K562 (cell line): ENCODE data around the gene EMID1. TPM values are rescaled to one million over a fixed set of nuclear protein-coding genes. Genes with fewer than 3 reads are reported as not detected.
A peak's percentile ranks its signal among the peaks of the same experiment; 100 is the strongest.

Experiments
- ADNP ChIP-seq: fragments of 200-800 bp; sonication (Bioruptor generic); IDR thresholded peaks from 2 replicates; pipeline ENCODE4 v1.6.1; 2016; ENCODE audit warnings: missing genetic modification characterization, missing compliant biosample characterization
- FOS ChIP-seq: IDR thresholded peaks from 3 replicates; pipeline ENCODE4 v1.6.1; 2011; ENCODE audit not compliant: insufficient read length; ENCODE audit errors: extremely low read depth
- MTA3 ChIP-seq: fragments of 450-650 bp; formaldehyde crosslinking; IDR thresholded peaks from 2 replicates; pipeline ENCODE4 v1.6.1; 2017; ENCODE audit warnings: mild to moderate bottlenecking, borderline replicate concordance
- PHTF2 ChIP-seq: fragments of 250-450 bp; sonication (Bioruptor Pico); IDR thresholded peaks from 2 replicates; pipeline ENCODE4 v1.5.0; 2021; ENCODE audit warnings: mild to moderate bottlenecking
- RBM17 ChIP-seq: fragments of 200-400 bp; formaldehyde crosslinking; IDR thresholded peaks from 2 replicates; pipeline ENCODE4 v1.6.1; 2017; ENCODE audit warnings: low read depth, mild to moderate bottlenecking, low read length, borderline replicate concordance
- polyA plus RNA-seq, 8 experiments: library from polyadenylated mRNA; depleted of rRNA in 4 of 8; stranded (reverse) in 5 of 8; unstranded in 3 of 8; fragments of >200 nt; fragmentation: Nextera tagmentation in 2 of 8; fragmentation: Illumina TruSeq in 1 of 8; extraction: Ambion mirVana in 2 of 8; extraction: Trizol in 1 of 8; gene quantifications; 2 replicates each; pipeline versions ENCODE4 v1.2.1 to v1.2.3, GENCODE V29; 2011 to 2014; ENCODE audit warnings: inconsistent platforms in 1 of 8, missing spikeins in 1 of 8
- total RNA-seq, 7 experiments: library from RNA; depleted of rRNA in 6 of 7; stranded (reverse); fragments of >200 nt in 6 of 7; fragmentation: Illumina TruSeq in 2 of 7; extraction: Trizol in 2 of 7; gene quantifications; 2 replicates each; pipeline versions ENCODE4 v1.2.1 to v1.2.3, GENCODE V29; 2011 to 2021; ENCODE audit warnings: low replicate concordance in 1 of 7
- TF ChIP-seq, protein P1 (sequence below): fragments of 450-650 bp; formaldehyde crosslinking; IDR thresholded peaks from 2 replicates; pipeline ENCODE4 v1.4.0; 2020; ENCODE audit warnings: mild to moderate bottlenecking, moderate library complexity
- TF ChIP-seq, protein P2 (sequence below): sonication (generic); formaldehyde crosslinking; IDR thresholded peaks from 2 replicates; pipeline ENCODE4 v1.8.1; 2023; ENCODE audit warnings: missing genetic modification reagents, mild to moderate bottlenecking, borderline replicate concordance
- TF ChIP-seq, protein P3 (sequence below): fragments of 200-800 bp; sonication (Bioruptor generic); IDR thresholded peaks from 2 replicates; pipeline ENCODE4 v1.6.1; 2016; ENCODE audit warnings: missing genetic modification characterization, missing compliant biosample characterization
- TF ChIP-seq, protein P4 (sequence below): fragments of 250-450 bp; sonication (Bioruptor Pico); IDR thresholded peaks from 2 replicates; pipeline ENCODE4 v1.8.0; 2022; ENCODE audit warnings: inconsistent platforms
- TF ChIP-seq, protein P5 (sequence below): sonication (generic); formaldehyde crosslinking; IDR thresholded peaks from 2 replicates; pipeline ENCODE4 v1.8.0; 2022; ENCODE audit warnings: mild to moderate bottlenecking, missing genetic modification reagents

EMID1 gene
- total and polyA plus RNA-seq, 9 of the 15 experiments (the other 6 are each of a cell fraction or from before 2014, with no cell fraction given), result 0.15 to 7.2 (median 2.7) TPM

DNA sequence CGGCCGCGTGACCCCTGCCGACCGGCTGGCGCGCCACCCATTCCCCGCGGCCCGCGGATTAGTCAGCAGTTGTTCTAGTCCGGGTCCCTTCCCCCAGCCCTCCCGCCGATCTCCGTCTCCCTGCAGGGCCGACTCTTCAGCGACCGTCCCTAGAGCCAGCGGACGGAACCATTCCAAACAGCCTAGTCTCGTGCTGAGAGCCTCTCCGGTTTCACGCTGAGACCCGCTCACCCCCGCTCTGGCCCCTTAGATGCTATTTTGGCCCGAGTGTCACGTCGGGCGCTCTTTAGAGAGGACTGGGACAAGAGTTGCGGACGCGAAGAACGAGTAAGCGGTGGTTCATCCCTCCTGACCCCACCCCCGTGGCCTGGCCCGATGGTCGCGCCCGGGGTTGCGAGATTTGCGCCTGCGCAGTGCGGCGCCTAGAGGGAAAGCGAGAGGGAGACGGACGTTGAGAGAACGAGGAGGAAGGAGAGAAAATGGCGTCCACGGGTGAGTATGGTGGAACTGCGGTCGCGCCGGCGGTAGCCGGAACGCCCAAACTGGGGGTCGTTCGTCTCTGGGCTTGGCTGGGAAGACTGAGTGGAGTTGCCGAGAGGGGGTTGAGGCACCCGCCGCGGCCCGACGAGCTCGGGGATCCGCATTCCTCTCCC, 62.3 kb downstream of the EMID1 start, which contains the start of the genes EWSR1 and RHBDD3 (continued):
- TF ChIP-seq FOS (no peak), MTA3 (peak; percentile 40; the same call in 1 of the 2 replicates), ADNP (tag) (no peak), PHTF2 (CRISPR knock-in tag) (no peak), RBM17 (no peak)
- TF ChIP-seq, protein P1, sequence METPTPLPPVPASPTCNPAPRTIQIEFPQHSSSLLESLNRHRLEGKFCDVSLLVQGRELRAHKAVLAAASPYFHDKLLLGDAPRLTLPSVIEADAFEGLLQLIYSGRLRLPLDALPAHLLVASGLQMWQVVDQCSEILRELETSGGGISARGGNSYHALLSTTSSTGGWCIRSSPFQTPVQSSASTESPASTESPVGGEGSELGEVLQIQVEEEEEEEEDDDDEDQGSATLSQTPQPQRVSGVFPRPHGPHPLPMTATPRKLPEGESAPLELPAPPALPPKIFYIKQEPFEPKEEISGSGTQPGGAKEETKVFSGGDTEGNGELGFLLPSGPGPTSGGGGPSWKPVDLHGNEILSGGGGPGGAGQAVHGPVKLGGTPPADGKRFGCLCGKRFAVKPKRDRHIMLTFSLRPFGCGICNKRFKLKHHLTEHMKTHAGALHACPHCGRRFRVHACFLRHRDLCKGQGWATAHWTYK (CRISPR knock-in tag), result no peak
- TF ChIP-seq, protein P2, sequence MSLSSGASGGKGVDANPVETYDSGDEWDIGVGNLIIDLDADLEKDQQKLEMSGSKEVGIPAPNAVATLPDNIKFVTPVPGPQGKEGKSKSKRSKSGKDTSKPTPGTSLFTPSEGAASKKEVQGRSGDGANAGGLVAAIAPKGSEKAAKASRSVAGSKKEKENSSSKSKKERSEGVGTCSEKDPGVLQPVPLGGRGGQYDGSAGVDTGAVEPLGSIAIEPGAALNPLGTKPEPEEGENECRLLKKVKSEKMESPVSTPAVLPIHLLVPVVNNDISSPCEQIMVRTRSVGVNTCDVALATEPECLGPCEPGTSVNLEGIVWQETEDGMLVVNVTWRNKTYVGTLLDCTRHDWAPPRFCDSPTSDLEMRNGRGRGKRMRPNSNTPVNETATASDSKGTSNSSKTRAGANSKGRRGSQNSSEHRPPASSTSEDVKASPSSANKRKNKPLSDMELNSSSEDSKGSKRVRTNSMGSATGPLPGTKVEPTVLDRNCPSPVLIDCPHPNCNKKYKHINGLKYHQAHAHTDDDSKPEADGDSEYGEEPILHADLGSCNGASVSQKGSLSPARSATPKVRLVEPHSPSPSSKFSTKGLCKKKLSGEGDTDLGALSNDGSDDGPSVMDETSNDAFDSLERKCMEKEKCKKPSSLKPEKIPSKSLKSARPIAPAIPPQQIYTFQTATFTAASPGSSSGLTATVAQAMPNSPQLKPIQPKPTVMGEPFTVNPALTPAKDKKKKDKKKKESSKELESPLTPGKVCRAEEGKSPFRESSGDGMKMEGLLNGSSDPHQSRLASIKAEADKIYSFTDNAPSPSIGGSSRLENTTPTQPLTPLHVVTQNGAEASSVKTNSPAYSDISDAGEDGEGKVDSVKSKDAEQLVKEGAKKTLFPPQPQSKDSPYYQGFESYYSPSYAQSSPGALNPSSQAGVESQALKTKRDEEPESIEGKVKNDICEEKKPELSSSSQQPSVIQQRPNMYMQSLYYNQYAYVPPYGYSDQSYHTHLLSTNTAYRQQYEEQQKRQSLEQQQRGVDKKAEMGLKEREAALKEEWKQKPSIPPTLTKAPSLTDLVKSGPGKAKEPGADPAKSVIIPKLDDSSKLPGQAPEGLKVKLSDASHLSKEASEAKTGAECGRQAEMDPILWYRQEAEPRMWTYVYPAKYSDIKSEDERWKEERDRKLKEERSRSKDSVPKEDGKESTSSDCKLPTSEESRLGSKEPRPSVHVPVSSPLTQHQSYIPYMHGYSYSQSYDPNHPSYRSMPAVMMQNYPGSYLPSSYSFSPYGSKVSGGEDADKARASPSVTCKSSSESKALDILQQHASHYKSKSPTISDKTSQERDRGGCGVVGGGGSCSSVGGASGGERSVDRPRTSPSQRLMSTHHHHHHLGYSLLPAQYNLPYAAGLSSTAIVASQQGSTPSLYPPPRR (CRISPR knock-in tag), result 0 out of 2 replicates have a peak, but pooled peaks have one; percentile 48
- TF ChIP-seq, protein P3, sequence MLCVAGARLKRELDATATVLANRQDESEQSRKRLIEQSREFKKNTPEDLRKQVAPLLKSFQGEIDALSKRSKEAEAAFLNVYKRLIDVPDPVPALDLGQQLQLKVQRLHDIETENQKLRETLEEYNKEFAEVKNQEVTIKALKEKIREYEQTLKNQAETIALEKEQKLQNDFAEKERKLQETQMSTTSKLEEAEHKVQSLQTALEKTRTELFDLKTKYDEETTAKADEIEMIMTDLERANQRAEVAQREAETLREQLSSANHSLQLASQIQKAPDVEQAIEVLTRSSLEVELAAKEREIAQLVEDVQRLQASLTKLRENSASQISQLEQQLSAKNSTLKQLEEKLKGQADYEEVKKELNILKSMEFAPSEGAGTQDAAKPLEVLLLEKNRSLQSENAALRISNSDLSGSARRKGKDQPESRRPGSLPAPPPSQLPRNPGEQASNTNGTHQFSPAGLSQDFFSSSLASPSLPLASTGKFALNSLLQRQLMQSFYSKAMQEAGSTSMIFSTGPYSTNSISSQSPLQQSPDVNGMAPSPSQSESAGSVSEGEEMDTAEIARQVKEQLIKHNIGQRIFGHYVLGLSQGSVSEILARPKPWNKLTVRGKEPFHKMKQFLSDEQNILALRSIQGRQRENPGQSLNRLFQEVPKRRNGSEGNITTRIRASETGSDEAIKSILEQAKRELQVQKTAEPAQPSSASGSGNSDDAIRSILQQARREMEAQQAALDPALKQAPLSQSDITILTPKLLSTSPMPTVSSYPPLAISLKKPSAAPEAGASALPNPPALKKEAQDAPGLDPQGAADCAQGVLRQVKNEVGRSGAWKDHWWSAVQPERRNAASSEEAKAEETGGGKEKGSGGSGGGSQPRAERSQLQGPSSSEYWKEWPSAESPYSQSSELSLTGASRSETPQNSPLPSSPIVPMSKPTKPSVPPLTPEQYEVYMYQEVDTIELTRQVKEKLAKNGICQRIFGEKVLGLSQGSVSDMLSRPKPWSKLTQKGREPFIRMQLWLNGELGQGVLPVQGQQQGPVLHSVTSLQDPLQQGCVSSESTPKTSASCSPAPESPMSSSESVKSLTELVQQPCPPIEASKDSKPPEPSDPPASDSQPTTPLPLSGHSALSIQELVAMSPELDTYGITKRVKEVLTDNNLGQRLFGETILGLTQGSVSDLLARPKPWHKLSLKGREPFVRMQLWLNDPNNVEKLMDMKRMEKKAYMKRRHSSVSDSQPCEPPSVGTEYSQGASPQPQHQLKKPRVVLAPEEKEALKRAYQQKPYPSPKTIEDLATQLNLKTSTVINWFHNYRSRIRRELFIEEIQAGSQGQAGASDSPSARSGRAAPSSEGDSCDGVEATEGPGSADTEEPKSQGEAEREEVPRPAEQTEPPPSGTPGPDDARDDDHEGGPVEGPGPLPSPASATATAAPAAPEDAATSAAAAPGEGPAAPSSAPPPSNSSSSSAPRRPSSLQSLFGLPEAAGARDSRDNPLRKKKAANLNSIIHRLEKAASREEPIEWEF, result no peak
- TF ChIP-seq, protein P4, sequence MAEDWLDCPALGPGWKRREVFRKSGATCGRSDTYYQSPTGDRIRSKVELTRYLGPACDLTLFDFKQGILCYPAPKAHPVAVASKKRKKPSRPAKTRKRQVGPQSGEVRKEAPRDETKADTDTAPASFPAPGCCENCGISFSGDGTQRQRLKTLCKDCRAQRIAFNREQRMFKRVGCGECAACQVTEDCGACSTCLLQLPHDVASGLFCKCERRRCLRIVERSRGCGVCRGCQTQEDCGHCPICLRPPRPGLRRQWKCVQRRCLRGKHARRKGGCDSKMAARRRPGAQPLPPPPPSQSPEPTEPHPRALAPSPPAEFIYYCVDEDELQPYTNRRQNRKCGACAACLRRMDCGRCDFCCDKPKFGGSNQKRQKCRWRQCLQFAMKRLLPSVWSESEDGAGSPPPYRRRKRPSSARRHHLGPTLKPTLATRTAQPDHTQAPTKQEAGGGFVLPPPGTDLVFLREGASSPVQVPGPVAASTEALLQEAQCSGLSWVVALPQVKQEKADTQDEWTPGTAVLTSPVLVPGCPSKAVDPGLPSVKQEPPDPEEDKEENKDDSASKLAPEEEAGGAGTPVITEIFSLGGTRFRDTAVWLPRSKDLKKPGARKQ, result no peak
- TF ChIP-seq, protein P5, sequence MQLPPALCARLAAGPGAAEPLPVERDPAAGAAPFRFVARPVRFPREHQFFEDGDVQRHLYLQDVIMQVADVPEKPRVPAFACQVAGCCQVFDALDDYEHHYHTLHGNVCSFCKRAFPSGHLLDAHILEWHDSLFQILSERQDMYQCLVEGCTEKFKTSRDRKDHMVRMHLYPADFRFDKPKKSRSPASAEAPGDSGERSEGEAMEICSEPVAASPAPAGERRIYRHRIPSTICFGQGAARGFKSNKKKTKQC (CRISPR knock-in tag), result no peak
